Upper lobe of right lung (tissue), 1 donor: ENCODE measurements around the gene NHEJ1. TPM values are rescaled to one million over a fixed set of nuclear protein-coding genes. Genes with fewer than 3 reads are reported as not detected.

Experiments used
- ATAC-seq: fragments of 200-7000 bp; cut with Tn5 transposase; one replicate; pipeline ENCODE4 v1.9.1; 2020; ENCODE audit warnings: mild to moderate bottlenecking, moderate library complexity
- DNase-seq: peaks from one replicate; pipeline ENCODE4 v3.0.0-alpha.2; 2020
- H3K27ac ChIP-seq: fragments of 200-600 bp; one replicate; pipeline ENCODE4 v1.8.0; 2022
- H3K27me3 ChIP-seq: fragments of 200-600 bp; one replicate; pipeline ENCODE4 v1.8.0; 2022; ENCODE audit warnings: mild to moderate bottlenecking
- H3K36me3 ChIP-seq: fragments of 200-600 bp; one replicate; pipeline ENCODE4 v1.8.0; 2022
- H3K4me1 ChIP-seq: fragments of 200-600 bp; one replicate; pipeline ENCODE4 v1.8.0; 2022
- H3K4me3 ChIP-seq: fragments of 200-600 bp; one replicate; pipeline ENCODE4 v1.8.0; 2022; ENCODE audit warnings: mild to moderate bottlenecking
- H3K9me3 ChIP-seq: fragments of 200-600 bp; one replicate; pipeline ENCODE4 v1.8.0; 2022
- CTCF ChIP-seq: fragments of 200-600 bp; IDR thresholded peaks from one replicate; pipeline ENCODE4 v1.8.0; 2022; ENCODE audit warnings: antibody characterized with exemption
- intact Hi-C: fragments of 100-400 bp; cut with DNase I; formaldehyde crosslinking; loops from one replicate; pipeline ENCODE4 v1.11.0; 2022
- total RNA-seq: library from RNA; stranded (reverse); fragmentation: NEBNext Ultra II Directional; extraction: Animal tissue kit (Norgen Biotek cat#: 25700); gene quantifications from one replicate; pipeline ENCODE4 v1.2.1, GENCODE V29; 2021
- donor health status: DM: no; HTN: yes; CAD: no; lungs with severe emphysema.

NHEJ1 gene
- total RNA-seq, 1 donor from 2014 or later: 14.3 TPM

GRCh38 chr2:219183151-219183772 is 22.6 kb upstream of the NHEJ1 start:
- H3K27me3 ChIP-seq: no peaks in the 10 kb centered on the region
- H3K9me3 ChIP-seq: no peaks in the 10 kb centered on the region
- peaks cover 62% of the 10 kb centered on the region for H3K36me3 ChIP-seq
- TF ChIP-seq CTCF: no peak
- no peak overlapping the region for H3K27ac ChIP-seq
- peaks cover 13% of the 10 kb centered on the region for H3K4me1 ChIP-seq
- intact Hi-C loops: no loop called here
- no peak for DNase-seq
- no peak overlapping the region for H3K4me3 ChIP-seq
- ATAC-seq: no peak

DNA sequence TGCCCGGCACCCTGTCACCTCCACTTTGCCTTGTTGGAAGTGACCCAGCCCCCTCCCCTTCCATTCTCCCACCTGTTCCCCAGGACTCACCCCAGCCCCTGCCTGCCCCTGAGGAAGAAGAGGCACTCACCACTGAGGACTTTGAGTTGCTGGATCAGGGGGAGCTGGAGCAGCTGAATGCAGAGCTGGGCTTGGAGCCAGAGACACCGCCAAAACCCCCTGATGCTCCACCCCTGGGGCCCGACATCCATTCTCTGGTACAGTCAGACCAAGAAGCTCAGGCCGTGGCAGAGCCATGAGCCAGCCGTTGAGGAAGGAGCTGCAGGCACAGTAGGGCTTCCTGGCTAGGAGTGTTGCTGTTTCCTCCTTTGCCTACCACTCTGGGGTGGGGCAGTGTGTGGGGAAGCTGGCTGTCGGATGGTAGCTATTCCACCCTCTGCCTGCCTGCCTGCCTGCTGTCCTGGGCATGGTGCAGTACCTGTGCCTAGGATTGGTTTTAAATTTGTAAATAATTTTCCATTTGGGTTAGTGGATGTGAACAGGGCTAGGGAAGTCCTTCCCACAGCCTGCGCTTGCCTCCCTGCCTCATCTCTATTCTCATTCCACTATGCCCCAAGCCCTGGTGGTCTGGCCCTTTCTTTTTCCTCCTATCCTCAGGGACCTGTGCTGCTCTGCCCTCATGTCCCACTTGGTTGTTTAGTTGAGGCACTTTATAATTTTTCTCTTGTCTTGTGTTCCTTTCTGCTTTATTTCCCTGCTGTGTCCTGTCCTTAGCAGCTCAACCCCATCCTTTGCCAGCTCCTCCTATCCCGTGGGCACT is 21.9 kb upstream of the NHEJ1 start:
- no peak overlapping the region for H3K27ac ChIP-seq
- H3K27me3 ChIP-seq: no peaks in the 10 kb centered on the region
- no peak for TF ChIP-seq CTCF
- H3K9me3 ChIP-seq: no peaks in the 10 kb centered on the region
- peaks cover 62% of the 10 kb centered on the region for H3K36me3 ChIP-seq
- no peak for DNase-seq
- no peak overlapping the region for H3K4me3 ChIP-seq
- intact Hi-C loops: no loop called here
- peak; percentile 7 for ATAC-seq
- peaks cover 13% of the 10 kb centered on the region for H3K4me1 ChIP-seq

- peaks cover 62% of the 10 kb centered on the region for H3K36me3 ChIP-seq
- TF ChIP-seq CTCF: no peak
- intact Hi-C loops: no loop called here
- no peaks in the 10 kb centered on the region for H3K27me3 ChIP-seq
- no peak overlapping the region for H3K27ac ChIP-seq
- no peak for DNase-seq
- no peak for ATAC-seq
- H3K4me1 ChIP-seq: peaks cover 13% of the 10 kb centered on the region
- H3K4me3 ChIP-seq: no peak overlapping the region
- H3K9me3 ChIP-seq: no peaks in the 10 kb centered on the region
Observed at GRCh38 chr2:219181531-219181930, 20.9 kb upstream of the NHEJ1 start.

GRCh38 chr2:219180961-219181360 is 20.3 kb upstream of the NHEJ1 start:
- no peaks in the 10 kb centered on the region for H3K27me3 ChIP-seq
- no peak for ATAC-seq
- no peak for DNase-seq
- peaks cover 62% of the 10 kb centered on the region for H3K36me3 ChIP-seq
- peaks cover 15% of the 10 kb centered on the region for H3K4me1 ChIP-seq
- intact Hi-C loops: no loop called here
- no peak for TF ChIP-seq CTCF
- H3K4me3 ChIP-seq: no peak overlapping the region
- H3K27ac ChIP-seq: no peak overlapping the region
- no peaks in the 10 kb centered on the region for H3K9me3 ChIP-seq

DNA sequence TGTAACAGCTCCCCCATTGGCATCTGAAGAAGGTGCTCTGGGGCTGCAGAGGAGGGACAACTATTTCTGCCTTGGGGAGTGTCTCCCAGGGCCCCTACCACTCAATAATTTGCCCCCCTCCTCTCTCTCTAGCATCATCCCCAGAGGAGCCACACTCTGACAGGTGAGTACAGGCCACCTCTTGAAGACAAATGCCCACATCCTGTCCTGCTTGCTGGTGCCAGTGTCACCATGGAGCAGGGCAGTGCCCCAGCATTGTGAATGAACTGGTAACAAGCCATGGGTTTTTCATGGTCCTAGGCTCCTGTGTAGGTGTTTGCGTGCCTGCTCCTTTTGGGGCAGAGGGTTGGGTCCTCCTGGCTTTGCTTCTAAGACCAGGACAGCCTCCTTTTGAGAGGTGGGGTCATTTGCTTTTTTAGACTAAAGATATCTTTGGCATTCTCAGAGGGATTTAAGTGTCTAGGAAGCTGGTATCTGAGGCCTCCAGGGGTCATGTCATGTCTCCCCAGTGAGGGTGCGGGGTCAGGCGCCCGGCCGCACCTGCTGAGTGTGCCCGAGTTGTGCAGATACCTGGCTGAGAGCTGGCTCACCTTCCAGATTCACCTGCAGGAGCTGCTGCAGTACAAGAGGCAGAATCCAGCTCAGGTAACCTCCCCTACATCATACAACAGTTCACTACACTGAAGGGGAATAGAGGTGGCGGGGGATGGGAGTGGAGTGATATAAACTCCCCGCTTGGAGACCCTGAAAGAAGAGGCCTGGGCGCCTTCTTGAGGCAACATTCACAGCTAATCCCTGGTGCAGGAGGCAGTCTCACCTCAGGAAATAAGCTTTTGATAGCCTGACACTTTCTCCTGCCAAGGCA is 19.2 kb upstream of the NHEJ1 start:
- Histone ChIP-seq H3K27me3 (no peaks in the 10 kb centered on the region), H3K9me3 (no peaks in the 10 kb centered on the region), H3K4me1 (peaks cover 26% of the 10 kb centered on the region), H3K4me3 (peak overlapping the region; percentile 73), H3K36me3 (peaks cover 62% of the 10 kb centered on the region), H3K27ac (no peak overlapping the region)
- ATAC-seq (no peak), DNase-seq (no peak)
- intact Hi-C loops: loop anchor here (10.0 kb wide), 1 partner anchor 45 kb away; the partner anchor contains the start of genes ANKZF1 and ATG9A
- TF ChIP-seq CTCF: no peak
